ENCODE results near the gene GSKIP. TPM values are rescaled to one million over a fixed set of nuclear protein-coding genes. Genes with fewer than 3 reads are reported as not detected.

The GSKIP gene
- 49.9 and 63.2 TPM in 2 replicates for total RNA-seq

GRCh38 chr14:96362965-96363750 lies at the start of gene GSKIP, which contains the start of gene ATG2B:
Gene GSKIP (plus strand): TSS chr14:96363526. CDS start chr14:96382248, 18,722 bp downstream.
Gene ATG2B (minus strand): TSS chr14:96363341. CDS start chr14:96362976, 365 bp downstream.

Other genes with a start within 250 kb of the GSKIP start
- gene BDKRB2, start 158.7 kb upstream of the GSKIP start, total RNA-seq: 67.2 and 253 TPM in 2 replicates
- gene BDKRB1, start 107.3 kb upstream of the GSKIP start, total RNA-seq: 9.7 and 37.2 TPM in 2 replicates
- 29.1 and 32.3 TPM in 2 replicates for gene ATG2B, start 185 bp upstream of the GSKIP start, total RNA-seq
- gene AK7, start 28.6 kb downstream of the GSKIP start, total RNA-seq: 2.3 and 4.2 TPM in 2 replicates
- 94.4 and 113 TPM in 2 replicates for gene PAPOLA, start 138.9 kb downstream of the GSKIP start, total RNA-seq